ENCODE measurements around the gene MSMB. TPM values are rescaled to one million over a fixed set of nuclear protein-coding genes. Genes with fewer than 3 reads are reported as not detected.
"Not testable (repeated sequence)": the region's sequence is repeated elsewhere in the genome, so short reads cannot be mapped to it uniquely, and the experiment has no call there.

MSMB gene
- total RNA-seq, 1 experiment from 2014 or later, result not detected

- Mint-ChIP-seq H3K4me3 (no peak overlapping the region), H3K27ac (no peak overlapping the region), H3K36me3 (no peaks in the 10 kb centered on the region), H3K27me3 (ENCODE audit: low read depth) (no peaks in the 10 kb centered on the region), H3K9me3 (no peaks in the 10 kb centered on the region), H3K4me1 (peaks cover 32% of the 10 kb centered on the region)
- TF ChIP-seq ZNF512 (CRISPR knock-in tag; IDR thresholded peaks at IDR 0.05; ENCODE audit: borderline replicate concordance), result no peak
- TF ChIP-seq STAT6 (CRISPR knock-in tag; conservative IDR thresholded peaks at IDR 0.05; ENCODE audit: low read depth), result no peak
- TF ChIP-seq FOXP4 (CRISPR knock-in tag; IDR thresholded peaks at IDR 0.05), result no peak
- no peak for TF ChIP-seq TCF7 (CRISPR knock-in tag; IDR thresholded peaks at IDR 0.05; ENCODE audit: low read depth)
- no peak for TF ChIP-seq ZBTB43 (CRISPR knock-in tag; IDR thresholded peaks at IDR 0.05)
- TF ChIP-seq NR1H2 (CRISPR knock-in tag; IDR thresholded peaks at IDR 0.05), result no peak
- no peak for TF ChIP-seq ELF4 (CRISPR knock-in tag; IDR thresholded peaks at IDR 0.05; ENCODE audit: low read depth)
- TF ChIP-seq PREB (CRISPR knock-in tag; IDR thresholded peaks at IDR 0.05; ENCODE audit: borderline replicate concordance), result no peak
- TF ChIP-seq TEAD4 (CRISPR knock-in tag; IDR thresholded peaks at IDR 0.05), result no peak
- no peak for TF ChIP-seq AR (CRISPR knock-in tag; IDR thresholded peaks at IDR 0.05)
- TF ChIP-seq ZNF219 (CRISPR knock-in tag; IDR thresholded peaks at IDR 0.05; ENCODE audit: borderline replicate concordance), result no peak
- TF ChIP-seq ZBTB21 (CRISPR knock-in tag; IDR thresholded peaks at IDR 0.05; ENCODE audit: borderline replicate concordance), result no peak
- CTCF ChIA-PET, result no interaction called here
- POLR2A ChIA-PET, result no interaction called here
- DNase-seq (ENCODE audit: low spot score) (no peak), ATAC-seq (no peak)
Measured at GRCh38 chr10:46094197-46094500, 48.1 kb upstream of the MSMB start.

GRCh38 chr10:46093316-46094196 lies 47.5 kb upstream of the MSMB start:
- H3K36me3 Mint-ChIP-seq; H3K4me3 Mint-ChIP-seq; POLR2A ChIA-PET; H3K27ac Mint-ChIP-seq; DNase-seq (ENCODE audit: low spot score); H3K27me3 Mint-ChIP-seq (ENCODE audit: low read depth); H3K9me3 Mint-ChIP-seq; ATAC-seq; CTCF ChIA-PET: not testable (repeated sequence)
- H3K4me1 Mint-ChIP-seq, result peaks cover 32% of the 10 kb centered on the region
